Stimulated activated naive CD4-positive, alpha-beta T cell treated with Interleukin-2 at 50 U/mL for 16 hours (primary cell): ENCODE results near the gene PYGB.

ENCODE experiments used
- DNase-seq: peaks from one replicate; lab custom pipeline; 2025; lab: John Stamatoyannopoulos, UW

PYGB gene

GRCh38 chr20:25336561-25337422 is 88.9 kb downstream of the PYGB start:
- DNase-seq, result no peak

GRCh38 chr20:25338112-25339023 is 90.5 kb downstream of the PYGB start:
- DNase-seq, result no peak

GRCh38 chr20:25339608-25340007 is 91.7 kb downstream of the PYGB start:
- no peak for DNase-seq

- DNase-seq, result no peak
Measured at GRCh38 chr20:25340380-25340779, 92.5 kb downstream of the PYGB start.

- no peak for DNase-seq
Measured at GRCh38 chr20:25341716-25342680, 94.1 kb downstream of the PYGB start.

GRCh38 chr20:25344634-25345033 is 96.7 kb downstream of the PYGB start:
- no peak for DNase-seq

- DNase-seq, result no peak
Measured at GRCh38 chr20:25345721-25346120, 97.8 kb downstream of the PYGB start.

GRCh38 chr20:25346349-25346748 is 98.5 kb downstream of the PYGB start:
- DNase-seq, result no peak
